Neural crest cell (in vitro differentiated cells): ENCODE data around the gene GRIPAP1. TPM values are rescaled to one million over a fixed set of nuclear protein-coding genes. Genes with fewer than 3 reads are reported as not detected.

Experiments
- DNase-seq: peaks from one replicate; pipeline ENCODE4 v3.0.0; 2021; ENCODE audit warnings: low read depth, mixed read lengths, low spot score
- H3K27ac Mint-ChIP-seq: one replicate; pipeline ENCODE4 v1.8.0; 2021; ENCODE audit warnings: mild to moderate bottlenecking, mixed read lengths; ENCODE audit not compliant: unreplicated experiment
- H3K27me3 Mint-ChIP-seq: 2 replicates; pipeline ENCODE4 v1.8.0; 2021; ENCODE audit warnings: low read depth, mild to moderate bottlenecking, mixed read lengths
- H3K36me3 Mint-ChIP-seq: 2 replicates; pipeline ENCODE4 v1.8.0; 2021; ENCODE audit warnings: low read depth, mild to moderate bottlenecking, mixed read lengths
- H3K4me1 Mint-ChIP-seq: 2 replicates; pipeline ENCODE4 v1.8.0; 2021; ENCODE audit warnings: mixed read lengths
- H3K4me3 Mint-ChIP-seq: one replicate; pipeline ENCODE4 v1.8.0; 2021; ENCODE audit warnings: mild to moderate bottlenecking, mixed read lengths
- H3K9me3 Mint-ChIP-seq: 2 replicates; pipeline ENCODE4 v1.8.0; 2021; ENCODE audit warnings: mixed read lengths
- total RNA-seq: library from RNA; stranded (reverse); gene quantifications from 2 replicates; pipeline ENCODE4 v1.2.1, GENCODE V29; 2021
- TF ChIP-seq, protein P1 (sequence below): fragments of 200-600 bp; sonication (generic); conservative IDR thresholded peaks from 2 replicates; pipeline ENCODE4 v1.5.0; 2021; ENCODE audit warnings: antibody characterized with exemption, mild to moderate bottlenecking

Gene GRIPAP1
- total RNA-seq, 1 donor from 2014 or later = 63.2 TPM

- Mint-ChIP-seq H3K27me3 (peaks cover under 1% of the 10 kb centered on the region), H3K4me1 (peaks cover 2% of the 10 kb centered on the region), H3K9me3 (peaks cover 5% of the 10 kb centered on the region), H3K36me3 (peaks cover 19% of the 10 kb centered on the region), H3K27ac (no peak overlapping the region), H3K4me3 (no peak overlapping the region)
- TF ChIP-seq, protein P1, sequence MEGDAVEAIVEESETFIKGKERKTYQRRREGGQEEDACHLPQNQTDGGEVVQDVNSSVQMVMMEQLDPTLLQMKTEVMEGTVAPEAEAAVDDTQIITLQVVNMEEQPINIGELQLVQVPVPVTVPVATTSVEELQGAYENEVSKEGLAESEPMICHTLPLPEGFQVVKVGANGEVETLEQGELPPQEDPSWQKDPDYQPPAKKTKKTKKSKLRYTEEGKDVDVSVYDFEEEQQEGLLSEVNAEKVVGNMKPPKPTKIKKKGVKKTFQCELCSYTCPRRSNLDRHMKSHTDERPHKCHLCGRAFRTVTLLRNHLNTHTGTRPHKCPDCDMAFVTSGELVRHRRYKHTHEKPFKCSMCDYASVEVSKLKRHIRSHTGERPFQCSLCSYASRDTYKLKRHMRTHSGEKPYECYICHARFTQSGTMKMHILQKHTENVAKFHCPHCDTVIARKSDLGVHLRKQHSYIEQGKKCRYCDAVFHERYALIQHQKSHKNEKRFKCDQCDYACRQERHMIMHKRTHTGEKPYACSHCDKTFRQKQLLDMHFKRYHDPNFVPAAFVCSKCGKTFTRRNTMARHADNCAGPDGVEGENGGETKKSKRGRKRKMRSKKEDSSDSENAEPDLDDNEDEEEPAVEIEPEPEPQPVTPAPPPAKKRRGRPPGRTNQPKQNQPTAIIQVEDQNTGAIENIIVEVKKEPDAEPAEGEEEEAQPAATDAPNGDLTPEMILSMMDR = no peak
- no peak for DNase-seq
These were observed 23.8 kb downstream of the GRIPAP1 start for GRCh38 chrX:48978226-48978625.

- H3K9me3 Mint-ChIP-seq = peaks cover 8% of the 10 kb centered on the region
- H3K27ac Mint-ChIP-seq = no peak overlapping the region
- DNase-seq = no peak
- peaks cover 6% of the 10 kb centered on the region for H3K27me3 Mint-ChIP-seq
- TF ChIP-seq, protein P1 = no peak
- peaks cover 9% of the 10 kb centered on the region for H3K4me1 Mint-ChIP-seq
- peaks cover 22% of the 10 kb centered on the region for H3K36me3 Mint-ChIP-seq
- H3K4me3 Mint-ChIP-seq = no peak overlapping the region
These were observed 26.0 kb downstream of the GRIPAP1 start for GRCh38 chrX:48976086-48976485.

- Mint-ChIP-seq H3K4me3 (no peak overlapping the region), H3K27ac (no peak overlapping the region), H3K36me3 (peaks cover 19% of the 10 kb centered on the region), H3K9me3 (peaks cover 8% of the 10 kb centered on the region), H3K4me1 (peaks cover 9% of the 10 kb centered on the region), H3K27me3 (peaks cover 9% of the 10 kb centered on the region)
- TF ChIP-seq, protein P1 = no peak
- no peak for DNase-seq
These were observed 26.5 kb downstream of the GRIPAP1 start for GRCh38 chrX:48975541-48975940.

DNA sequence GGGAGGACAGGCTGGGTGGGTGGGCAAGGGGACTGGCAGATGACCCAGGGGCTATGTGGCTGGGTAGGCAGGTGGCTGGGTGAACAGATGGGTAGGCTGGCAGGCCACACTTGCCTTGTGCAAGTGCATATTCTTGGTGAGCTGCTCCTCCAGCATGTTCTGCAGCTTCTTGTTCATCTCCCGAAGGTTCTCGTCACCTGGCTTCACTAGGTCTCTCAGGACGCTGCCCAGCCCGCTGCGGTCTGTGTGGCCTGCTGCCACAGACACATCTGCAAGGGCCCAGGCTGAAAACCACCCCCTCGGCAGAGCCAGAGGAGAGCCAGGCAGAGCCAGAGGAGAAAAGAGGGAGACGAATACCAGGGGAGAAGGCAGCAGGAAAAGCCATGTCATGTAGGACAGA lies 27.0 kb downstream of the GRIPAP1 start:
- TF ChIP-seq, protein P1 = no peak
- no peak overlapping the region for H3K27ac Mint-ChIP-seq
- no peak for DNase-seq
- peaks cover 8% of the 10 kb centered on the region for H3K9me3 Mint-ChIP-seq
- H3K4me1 Mint-ChIP-seq = peaks cover 9% of the 10 kb centered on the region
- H3K4me3 Mint-ChIP-seq = no peak overlapping the region
- H3K27me3 Mint-ChIP-seq = peaks cover 10% of the 10 kb centered on the region
- H3K36me3 Mint-ChIP-seq = peaks cover 19% of the 10 kb centered on the region

- Mint-ChIP-seq H3K36me3 (peaks cover 19% of the 10 kb centered on the region), H3K27ac (no peak overlapping the region), H3K4me1 (peaks cover 9% of the 10 kb centered on the region), H3K27me3 (peaks cover 10% of the 10 kb centered on the region), H3K9me3 (peaks cover 8% of the 10 kb centered on the region), H3K4me3 (no peak overlapping the region)
- TF ChIP-seq, protein P1 = no peak
- no peak for DNase-seq
These were observed 27.5 kb downstream of the GRIPAP1 start for GRCh38 chrX:48974574-48974973.

DNA sequence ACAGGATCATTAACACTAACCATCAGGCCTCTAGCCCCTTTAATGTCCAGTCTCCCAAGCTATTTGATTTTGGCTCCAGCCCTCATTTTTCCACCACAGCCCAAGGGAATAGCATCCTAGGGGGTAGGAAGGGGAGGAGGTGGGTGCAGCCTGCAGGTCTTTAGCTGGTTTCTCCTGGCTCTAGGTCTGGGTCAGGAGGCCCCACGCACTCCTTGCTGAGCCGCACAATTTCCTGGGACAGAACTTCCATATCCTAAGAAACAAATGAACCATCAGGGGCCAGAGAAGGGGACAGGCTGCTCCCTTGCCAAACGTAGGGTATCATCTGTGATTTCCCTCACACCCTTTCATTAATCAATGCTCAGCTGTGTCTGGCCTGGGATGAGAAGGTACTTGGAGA lies 28.0 kb downstream of the GRIPAP1 start:
- Mint-ChIP-seq H3K4me1 (peaks cover 9% of the 10 kb centered on the region), H3K36me3 (peaks cover 19% of the 10 kb centered on the region), H3K27ac (no peak overlapping the region), H3K4me3 (no peak overlapping the region), H3K27me3 (peaks cover 10% of the 10 kb centered on the region), H3K9me3 (peaks cover 8% of the 10 kb centered on the region)
- TF ChIP-seq, protein P1 = no peak
- DNase-seq = no peak
